MCF 10A (cell line): ENCODE data around the gene WWOX. TPM values are rescaled to one million over a fixed set of nuclear protein-coding genes. Genes with fewer than 3 reads are reported as not detected.

Source experiments
- BruUV-seq: library from RNA; stranded (reverse); fragments of 400-500 nt; replicated peaks from 2 replicates; lab custom pipeline; 2021; lab: Mats Ljungman, UMichigan
- CTCF ChIA-PET: fragments of 300-600 bp; sonication (Branson Sonifier 250); formaldehyde crosslinking; extraction: SDS; loops from one replicate; lab custom pipeline; 2021; ENCODE audit warnings: antibody characterized with exemption, inconsistent platforms; lab: Yijun Ruan, JAX
- POLR2A ChIA-PET: fragments of 300-600, 350-650 bp; sonication (Branson Sonifier 250); formaldehyde crosslinking; extraction: SDS; loops from one replicate; lab custom pipeline; 2020; ENCODE audit warnings: antibody characterized with exemption, inconsistent platforms; lab: Yijun Ruan, JAX
- DNase-seq: peaks from one replicate; pipeline ENCODE4 v3.0.0-alpha.2; 2018; ENCODE audit not compliant: unreplicated experiment
- H3K27ac Mint-ChIP-seq: one replicate; pipeline ENCODE4 v1.8.0; 2022; ENCODE audit warnings: mild to moderate bottlenecking, low read depth, mixed read lengths; ENCODE audit not compliant: unreplicated experiment
- H3K27me3 Mint-ChIP-seq: one replicate; pipeline ENCODE4 v1.8.0; 2022; ENCODE audit warnings: mixed read lengths; ENCODE audit not compliant: insufficient read depth, unreplicated experiment
- H3K36me3 Mint-ChIP-seq: one replicate; pipeline ENCODE4 v1.8.0; 2022; ENCODE audit warnings: mild to moderate bottlenecking, moderate library complexity, mixed read lengths; ENCODE audit not compliant: insufficient read depth, unreplicated experiment
- H3K4me1 Mint-ChIP-seq: one replicate; pipeline ENCODE4 v1.8.0; 2022; ENCODE audit warnings: mixed read lengths; ENCODE audit not compliant: insufficient read depth, unreplicated experiment
- H3K4me3 Mint-ChIP-seq: one replicate; pipeline ENCODE4 v1.8.0; 2022; ENCODE audit warnings: mild to moderate bottlenecking, moderate library complexity, mixed read lengths; ENCODE audit not compliant: unreplicated experiment
- H3K9me3 Mint-ChIP-seq: one replicate; pipeline ENCODE4 v1.8.0; 2022; ENCODE audit warnings: mixed read lengths; ENCODE audit not compliant: unreplicated experiment
- CTCF ChIP-seq: fragments of 200-600 bp; IDR thresholded peaks from one replicate; pipeline ENCODE4 v1.8.0; 2022; ENCODE audit warnings: antibody characterized with exemption, mild to moderate bottlenecking; ENCODE audit not compliant: unreplicated experiment
- intact Hi-C: fragments of 100-400 bp; cut with micrococcal nuclease; formaldehyde crosslinking; loops from 2 replicates; pipeline ENCODE4 v1.14.1; 2022
- total RNA-seq: library from RNA; stranded (reverse); gene quantifications from 2 replicates; pipeline ENCODE4 v1.2.3, GENCODE V29; 2022

Gene WWOX
- total RNA-seq, 1 experiment from 2014 or later: 18.1 TPM

- no peak for TF ChIP-seq CTCF
- DNase-seq: no peak
- intact Hi-C loops: loop anchor here (10.0 kb wide), 1 partner anchor 118 kb away; no protein-coding TSS in a partner anchor
- Mint-ChIP-seq H3K4me1 (peaks cover 6% of the 10 kb centered on the region), H3K4me3 (no peak overlapping the region), H3K9me3 (no peaks in the 10 kb centered on the region), H3K27ac (no peak overlapping the region), H3K36me3 (no peaks in the 10 kb centered on the region), H3K27me3 (peaks cover 12% of the 10 kb centered on the region)
- CTCF ChIA-PET: interaction anchor here (0.6 to 1.0 kb wide), 7 partner anchors 10 to 1003 kb away, joined by 3 to 4 read pairs (median 3); no protein-coding TSS in a partner anchor
- POLR2A ChIA-PET: interaction anchor here (0.7 kb wide), 1 partner anchor 118 kb away, joined by 3 read pairs; no protein-coding TSS in a partner anchor
- BruUV-seq: no TSS peak
Observed at GRCh38 chr16:78092758-78093157, 6.7 kb upstream of the WWOX start.

- peaks cover 10% of the 10 kb centered on the region for H3K4me1 Mint-ChIP-seq
- BruUV-seq: no TSS peak
- H3K27me3 Mint-ChIP-seq: peaks cover 12% of the 10 kb centered on the region
- no peak for TF ChIP-seq CTCF
- ChIA-PET POLR2A (no interaction called here), CTCF (interaction anchor here (0.5 to 1.4 kb wide), 7 partner anchors 20 to 1630 kb away, joined by 3 to 7 read pairs (median 4); no protein-coding TSS in a partner anchor)
- DNase-seq: no peak
- H3K27ac Mint-ChIP-seq: no peak overlapping the region
- no peak overlapping the region for H3K4me3 Mint-ChIP-seq
- intact Hi-C loops: loop anchor here (10.0 kb wide), 1 partner anchor 119 kb away; no protein-coding TSS in a partner anchor
- no peaks in the 10 kb centered on the region for H3K9me3 Mint-ChIP-seq
- peaks cover 4% of the 10 kb centered on the region for H3K36me3 Mint-ChIP-seq
Observed at GRCh38 chr16:78094166-78094565, 5.3 kb upstream of the WWOX start.

GRCh38 chr16:78094998-78095397, 4.5 kb upstream of the WWOX start:
- H3K27me3 Mint-ChIP-seq: peaks cover 12% of the 10 kb centered on the region
- no peak overlapping the region for H3K27ac Mint-ChIP-seq
- BruUV-seq: no TSS peak
- no peaks in the 10 kb centered on the region for H3K9me3 Mint-ChIP-seq
- DNase-seq: no peak
- peaks cover 10% of the 10 kb centered on the region for H3K36me3 Mint-ChIP-seq
- ChIA-PET POLR2A (no interaction called here), CTCF (interaction anchor here (0.6 to 1.4 kb wide), 3 partner anchors 20 to 210 kb away, joined by 4 to 5 read pairs (median 4); no protein-coding TSS in a partner anchor)
- no peak for TF ChIP-seq CTCF
- peaks cover 10% of the 10 kb centered on the region for H3K4me1 Mint-ChIP-seq
- intact Hi-C loops: loop anchor here (10.0 kb wide), 1 partner anchor 120 kb away; no protein-coding TSS in a partner anchor
- H3K4me3 Mint-ChIP-seq: no peak overlapping the region

- BruUV-seq: no TSS peak
- peaks cover 10% of the 10 kb centered on the region for H3K4me1 Mint-ChIP-seq
- peaks cover 12% of the 10 kb centered on the region for H3K27me3 Mint-ChIP-seq
- POLR2A ChIA-PET: no interaction called here
- H3K27ac Mint-ChIP-seq: no peak overlapping the region
- H3K4me3 Mint-ChIP-seq: no peak overlapping the region
- DNase-seq: peak; percentile 15
- TF ChIP-seq CTCF: no peak
- no peaks in the 10 kb centered on the region for H3K9me3 Mint-ChIP-seq
- H3K36me3 Mint-ChIP-seq: peaks cover 10% of the 10 kb centered on the region
- intact Hi-C loops: loop anchor here (10.0 kb wide), 1 partner anchor 122 kb away; no protein-coding TSS in a partner anchor
- CTCF ChIA-PET: no interaction called here
Observed at GRCh38 chr16:78096386-78096785, 3.1 kb upstream of the WWOX start.
